Trophoblast cell (in vitro differentiated cells and primary cell): ENCODE results near the gene SPATA2L. TPM values are rescaled to one million over a fixed set of nuclear protein-coding genes. Genes with fewer than 3 reads are reported as not detected.
A peak's percentile ranks its signal among the peaks of the same experiment; 100 is the strongest.

ENCODE experiments used
- DNase-seq, 2 donors: peaks; one replicate each; pipeline ENCODE4 v3.0.0-alpha.2; 2016
- H2AFZ ChIP-seq: 2 replicates; pipeline ENCODE4 v1.6.1; 2013; ENCODE audit warnings: low read length, moderate library complexity, mild to moderate bottlenecking; ENCODE audit not compliant: insufficient read depth, poor library complexity
- H2AK5ac ChIP-seq: 2 replicates; pipeline ENCODE4 v1.6.1; 2013; ENCODE audit warnings: mild to moderate bottlenecking, low read length
- H2BK120ac ChIP-seq: 2 replicates; pipeline ENCODE4 v1.6.1; 2013; ENCODE audit warnings: low read length, mild to moderate bottlenecking, moderate library complexity; ENCODE audit not compliant: insufficient read depth, poor library complexity
- H2BK12ac ChIP-seq: 2 replicates; pipeline ENCODE4 v1.6.1; 2013; ENCODE audit warnings: mild to moderate bottlenecking, low read length, moderate library complexity
- H2BK5ac ChIP-seq: 2 replicates; pipeline ENCODE4 v1.6.1; 2013; ENCODE audit warnings: low read length, low read depth, moderate library complexity, mild to moderate bottlenecking; ENCODE audit not compliant: poor library complexity
- H3K14ac ChIP-seq: 2 replicates; pipeline ENCODE4 v1.6.1; 2013; ENCODE audit warnings: mild to moderate bottlenecking, low read length
- H3K18ac ChIP-seq: 2 replicates; pipeline ENCODE4 v1.6.1; 2013; ENCODE audit warnings: mild to moderate bottlenecking, low read length
- H3K23ac ChIP-seq: 2 replicates; pipeline ENCODE4 v1.6.1; 2013; ENCODE audit warnings: low read length
- H3K27ac ChIP-seq: 2 replicates; pipeline ENCODE4 v1.5.1; 2013; ENCODE audit warnings: low read depth, mild to moderate bottlenecking, inconsistent platforms, low read length, moderate library complexity
- H3K27me3 ChIP-seq: 2 replicates; pipeline ENCODE4 v1.6.1; 2013; ENCODE audit warnings: inconsistent platforms, mild to moderate bottlenecking, low read length, moderate library complexity; ENCODE audit not compliant: insufficient read depth
- H3K36me3 ChIP-seq, 2 experiments: 1 replicate in 1 of 2; 2 replicates in 1 of 2; pipeline ENCODE4 v1.6.1; 2013; ENCODE audit warnings: low read length in 2 of 2, mild to moderate bottlenecking in 2 of 2, moderate library complexity in 1 of 2; ENCODE audit not compliant: insufficient read depth in 2 of 2, control insufficient read depth in 1 of 2
- H3K4ac ChIP-seq: 2 replicates; pipeline ENCODE4 v1.6.1; 2013; ENCODE audit warnings: low read depth, mild to moderate bottlenecking, low read length, moderate library complexity
- H3K4me1 ChIP-seq, 2 experiments: 1 replicate in 1 of 2; 2 replicates in 1 of 2; pipeline ENCODE4 v1.6.1; 2013; ENCODE audit warnings: low read length in 2 of 2, mild to moderate bottlenecking in 2 of 2, moderate library complexity in 1 of 2; ENCODE audit not compliant: insufficient read depth in 2 of 2, control insufficient read depth in 1 of 2
- H3K4me2 ChIP-seq: 2 replicates; pipeline ENCODE4 v1.6.1; 2013; ENCODE audit warnings: inconsistent platforms, mild to moderate bottlenecking, low read length, moderate library complexity
- H3K4me3 ChIP-seq: 2 replicates; pipeline ENCODE4 v1.5.1; 2013; ENCODE audit warnings: mild to moderate bottlenecking, low read depth, low read length, inconsistent platforms
- H3K79me1 ChIP-seq: one replicate; pipeline ENCODE4 v1.6.1; 2013; ENCODE audit warnings: low read length
- H3K79me2 ChIP-seq: 2 replicates; pipeline ENCODE4 v1.6.1; 2013; ENCODE audit warnings: low read length, mild to moderate bottlenecking; ENCODE audit not compliant: control insufficient read depth, insufficient read depth, poor library complexity
- H3K9ac ChIP-seq: 2 replicates; pipeline ENCODE4 v1.6.1; 2013; ENCODE audit warnings: mild to moderate bottlenecking, low read length
- H3K9me3 ChIP-seq: 2 replicates; pipeline ENCODE4 v1.6.1; 2013; ENCODE audit warnings: low read depth, mild to moderate bottlenecking, control low read depth, inconsistent platforms, low read length; ENCODE audit not compliant: insufficient read depth
- H4K12ac ChIP-seq: 2 replicates; pipeline ENCODE4 v1.6.1; 2013; ENCODE audit warnings: low read depth, mild to moderate bottlenecking, low read length, moderate library complexity
- H4K8ac ChIP-seq: 2 replicates; pipeline ENCODE4 v1.6.1; 2013; ENCODE audit warnings: low read depth, mild to moderate bottlenecking, low read length, moderate library complexity
- H4K91ac ChIP-seq: one replicate; pipeline ENCODE4 v1.6.1; 2013; ENCODE audit warnings: low read depth, mild to moderate bottlenecking, low read length, moderate library complexity
- WGBS: extraction: QIAGEN DNeasy Blood & Tissue Kit; methylation state at CpG from one replicate; pipeline ENCODE4 v1.1.7; 2013; ENCODE audit warnings: missing lambda C conversion rate; ENCODE audit not compliant: insufficient read length, insufficient coverage; ENCODE audit errors: extremely low coverage; 5-methylcytosine and 5-hydroxymethylcytosine counted together
- polyA plus RNA-seq: library from polyadenylated mRNA; stranded (reverse); fragments of 200-250 nt; gene quantifications from 2 replicates; pipeline ENCODE4 v1.2.3, GENCODE V29; 2013

SPATA2L gene
- polyA plus RNA-seq: 7.8 and 8.1 TPM in 2 replicates

GRCh38 chr16:89701425-89702406 lies at the start of gene SPATA2L:
SPATA2L (minus strand) TSS chr16:89701705; CDS start chr16:89701232, 473 bp downstream.
- peak within 1 kb of the TSS; percentile 61 for H2AK5ac ChIP-seq
- H3K79me2 ChIP-seq: peaks cover 2% of the 10 kb centered on the region
- peak within 1 kb of the TSS; percentile 9 for H3K18ac ChIP-seq
- peak within 1 kb of the TSS; percentile 79 for H3K14ac ChIP-seq
- peak within 1 kb of the TSS; percentile 84 for H3K4me3 ChIP-seq
- peak within 1 kb of the TSS; percentile 10 for H2BK120ac ChIP-seq
- WGBS: no CpG with 5 or more reads among the region's 97 CpGs
- peak within 1 kb of the TSS; percentile 28 for H3K27ac ChIP-seq
- peak within 1 kb of the TSS; percentile 71 for H4K8ac ChIP-seq
- peak within 1 kb of the TSS; percentile 99 for H2AFZ ChIP-seq
- H3K9ac ChIP-seq: no peak within 1 kb of the TSS
- H3K36me3 ChIP-seq: peaks cover 13 to 15% of the 10 kb centered on the region in 2 experiments
- H2BK5ac ChIP-seq: no peak within 1 kb of the TSS
- peaks cover 13 to 14% of the 10 kb centered on the region in 2 experiments for H3K4me1 ChIP-seq
- no peak within 1 kb of the TSS for H2BK12ac ChIP-seq
- peak within 1 kb of the TSS; percentile 16 for H4K12ac ChIP-seq
- no peaks in the 10 kb centered on the region for H3K9me3 ChIP-seq
- H3K23ac ChIP-seq: no peak within 1 kb of the TSS
- peak within 1 kb of the TSS; percentile 89 for H3K4me2 ChIP-seq
- H3K4ac ChIP-seq: peak within 1 kb of the TSS; percentile 1
- peak; percentile 97 to 98 for DNase-seq
- H3K79me1 ChIP-seq: peaks cover 11% of the 10 kb centered on the region
- H3K27me3 ChIP-seq: no peaks in the 10 kb centered on the region
- H4K91ac ChIP-seq: peak within 1 kb of the TSS; percentile 53

- H2BK5ac ChIP-seq: no peak overlapping the region
- no peak overlapping the region for H4K12ac ChIP-seq
- H3K14ac ChIP-seq: no peak overlapping the region
- H2BK12ac ChIP-seq: no peak overlapping the region
- H3K4me2 ChIP-seq: no peak overlapping the region
- no peak overlapping the region for H2AFZ ChIP-seq
- no peak overlapping the region for H3K4ac ChIP-seq
- no peak overlapping the region for H2AK5ac ChIP-seq
- H3K18ac ChIP-seq: no peak overlapping the region
- H3K4me1 ChIP-seq: no peaks in the 10 kb centered on the region
- H3K79me2 ChIP-seq: no peaks in the 10 kb centered on the region
- H3K36me3 ChIP-seq: peaks cover 57 to 60% of the 10 kb centered on the region in 2 experiments
- no peaks in the 10 kb centered on the region for H3K27me3 ChIP-seq
- H3K9me3 ChIP-seq: no peaks in the 10 kb centered on the region
- H3K23ac ChIP-seq: no peak overlapping the region
- H3K9ac ChIP-seq: no peak overlapping the region
- no peak overlapping the region for H3K4me3 ChIP-seq
- H3K79me1 ChIP-seq: no peaks in the 10 kb centered on the region
- WGBS: no CpG with 5 or more reads among the region's 10 CpGs
- no peak overlapping the region for H4K8ac ChIP-seq
- no peak overlapping the region for H2BK120ac ChIP-seq
- no peak overlapping the region for H3K27ac ChIP-seq
- no peak for DNase-seq
- no peak overlapping the region for H4K91ac ChIP-seq
Observed at GRCh38 chr16:89749637-89750036, 48.1 kb upstream of the SPATA2L start.

GRCh38 chr16:89748921-89749320 lies 47.4 kb upstream of the SPATA2L start:
- Histone ChIP-seq H2BK5ac (no peak overlapping the region), H3K4me3 (no peak overlapping the region), H3K4me1 (no peaks in the 10 kb centered on the region), H3K27ac (no peak overlapping the region), H3K4me2 (no peak overlapping the region), H3K36me3 (peaks cover 65 to 66% of the 10 kb centered on the region in 2 experiments), H4K91ac (no peak overlapping the region), H4K8ac (no peak overlapping the region), H2BK12ac (no peak overlapping the region), H3K4ac (no peak overlapping the region), H3K79me1 (no peaks in the 10 kb centered on the region), H3K9me3 (no peaks in the 10 kb centered on the region), H2AK5ac (no peak overlapping the region), H2AFZ (no peak overlapping the region), H3K27me3 (no peaks in the 10 kb centered on the region), H3K9ac (no peak overlapping the region), H4K12ac (no peak overlapping the region), H3K79me2 (no peaks in the 10 kb centered on the region), H3K14ac (no peak overlapping the region), H2BK120ac (no peak overlapping the region), H3K18ac (no peak overlapping the region), H3K23ac (no peak overlapping the region)
- no CpG with 5 or more reads among the region's 11 CpGs for WGBS
- DNase-seq: peak in 1 of 2 donors; percentile 3

- Histone ChIP-seq H2BK5ac (no peak overlapping the region), H2BK120ac (no peak overlapping the region), H2BK12ac (no peak overlapping the region), H3K9ac (no peak overlapping the region), H2AK5ac (no peak overlapping the region), H4K91ac (no peak overlapping the region), H3K9me3 (no peaks in the 10 kb centered on the region), H3K4me1 (no peaks in the 10 kb centered on the region), H3K36me3 (peaks cover 67 to 68% of the 10 kb centered on the region in 2 experiments), H3K27me3 (no peaks in the 10 kb centered on the region), H3K23ac (no peak overlapping the region), H3K4me3 (no peak overlapping the region), H3K4ac (no peak overlapping the region), H3K18ac (no peak overlapping the region), H3K79me1 (no peaks in the 10 kb centered on the region), H3K14ac (no peak overlapping the region), H3K27ac (no peak overlapping the region), H2AFZ (no peak overlapping the region), H4K12ac (no peak overlapping the region), H3K4me2 (no peak overlapping the region), H4K8ac (no peak overlapping the region), H3K79me2 (no peaks in the 10 kb centered on the region)
- no CpG with 5 or more reads among the region's 9 CpGs for WGBS
- DNase-seq: no peak
Observed at GRCh38 chr16:89748076-89748475, 46.6 kb upstream of the SPATA2L start.
